NCI-H1092 (cell line): ENCODE measurements around the gene DNAJA3.

Experiments used
- DNase-seq: peaks from one replicate; lab custom pipeline; 2025; lab: John Stamatoyannopoulos, UW

DNAJA3 gene

DNA sequence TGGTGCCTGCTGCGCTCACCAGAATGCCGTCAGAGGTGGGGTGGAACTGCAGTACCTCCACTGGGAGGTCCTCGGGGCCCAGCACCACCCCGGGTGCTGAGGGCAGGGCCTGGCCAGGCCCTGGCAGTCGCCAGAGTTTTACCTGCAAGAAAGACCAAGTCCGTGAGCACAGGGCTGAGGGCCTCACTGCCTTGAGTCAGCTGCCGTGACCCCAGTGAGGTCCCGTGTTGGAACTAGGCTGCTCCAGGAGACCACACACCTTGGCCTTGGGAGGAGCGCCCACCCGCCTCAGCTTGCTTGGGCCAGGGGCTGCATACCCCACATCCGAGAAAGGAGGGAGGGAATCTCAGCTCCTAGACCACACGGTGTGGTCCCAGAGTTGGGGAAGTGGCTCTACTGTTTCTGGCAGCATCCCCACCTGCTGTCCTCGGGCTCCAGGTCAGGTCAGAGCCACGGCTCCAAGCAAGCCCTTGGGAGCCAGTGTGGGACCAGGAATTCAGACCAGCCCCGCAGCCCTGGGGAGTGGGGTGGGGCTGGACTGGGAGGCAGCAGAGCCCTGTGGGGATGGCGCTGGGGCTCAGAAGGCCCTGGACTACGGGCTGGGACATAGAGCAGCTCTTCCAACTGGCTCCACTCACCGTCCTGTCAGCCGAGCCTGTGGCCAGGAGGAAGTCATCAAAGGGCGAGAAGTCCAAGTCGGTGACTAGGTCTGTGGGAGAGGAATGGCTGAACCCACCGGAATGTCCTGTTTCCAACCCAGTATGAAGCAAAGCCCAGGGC lies 17.9 kb upstream of the DNAJA3 start:
- DNase-seq: no peak

DNA sequence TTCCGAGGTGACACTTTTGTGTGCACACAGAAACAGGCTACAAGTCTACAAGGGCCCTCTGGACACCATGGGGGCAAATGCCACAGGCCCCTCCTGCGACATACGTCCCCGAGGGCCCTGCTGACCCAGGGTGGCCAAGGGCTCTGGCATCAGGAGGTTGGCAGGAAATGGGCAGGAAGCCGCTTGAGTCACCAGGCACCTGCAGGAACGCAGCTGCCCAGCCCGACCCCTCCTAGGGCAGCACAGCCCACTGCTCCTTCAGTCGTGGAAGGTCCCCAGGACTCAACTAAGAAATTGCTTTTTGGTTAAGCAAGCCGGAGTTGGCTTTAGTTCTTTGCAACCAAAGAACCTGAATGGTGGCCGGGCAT lies 17.4 kb upstream of the DNAJA3 start:
- DNase-seq: no peak

DNA sequence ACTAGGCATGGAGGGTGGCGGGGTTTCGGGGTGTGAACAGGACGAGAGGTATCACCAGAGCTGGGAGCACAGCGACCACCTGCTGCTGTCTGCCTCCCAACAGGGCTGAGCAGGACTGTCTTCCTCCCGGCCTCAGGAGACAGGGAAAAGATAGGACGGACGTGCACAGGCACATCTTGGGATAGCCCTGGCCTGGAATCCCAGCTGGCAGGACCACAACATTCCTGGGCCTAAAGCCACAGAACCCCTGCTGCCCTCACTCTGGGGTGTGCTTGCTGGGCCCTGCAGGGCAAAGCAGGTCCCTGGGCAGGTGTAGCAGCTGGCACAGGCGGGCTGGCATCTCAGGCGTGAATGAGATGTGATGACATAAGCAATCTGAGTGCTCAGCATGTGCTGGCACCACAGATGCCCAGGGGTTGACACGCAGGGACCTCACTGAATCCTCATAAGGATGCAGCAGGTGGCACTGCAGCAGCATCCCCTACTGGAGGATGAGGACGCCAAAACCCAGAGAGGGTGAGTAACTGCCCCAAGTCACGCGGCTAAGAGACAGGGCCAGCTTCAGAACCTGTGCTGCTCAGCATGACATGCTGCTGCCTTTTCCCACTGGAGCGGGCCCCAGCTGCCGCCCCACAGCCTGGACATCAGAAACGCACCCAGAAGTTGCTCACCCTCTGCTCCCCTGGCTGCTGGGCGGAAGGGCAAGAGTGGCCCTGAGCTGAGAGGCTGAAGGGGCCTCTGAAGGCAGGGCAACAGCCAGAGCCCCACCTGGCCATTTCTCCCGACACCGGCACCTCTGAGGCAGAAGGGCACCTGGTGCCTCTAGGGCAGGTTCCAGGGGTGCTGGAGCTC lies 16.4 kb upstream of the DNAJA3 start:
- no peak for DNase-seq

DNA sequence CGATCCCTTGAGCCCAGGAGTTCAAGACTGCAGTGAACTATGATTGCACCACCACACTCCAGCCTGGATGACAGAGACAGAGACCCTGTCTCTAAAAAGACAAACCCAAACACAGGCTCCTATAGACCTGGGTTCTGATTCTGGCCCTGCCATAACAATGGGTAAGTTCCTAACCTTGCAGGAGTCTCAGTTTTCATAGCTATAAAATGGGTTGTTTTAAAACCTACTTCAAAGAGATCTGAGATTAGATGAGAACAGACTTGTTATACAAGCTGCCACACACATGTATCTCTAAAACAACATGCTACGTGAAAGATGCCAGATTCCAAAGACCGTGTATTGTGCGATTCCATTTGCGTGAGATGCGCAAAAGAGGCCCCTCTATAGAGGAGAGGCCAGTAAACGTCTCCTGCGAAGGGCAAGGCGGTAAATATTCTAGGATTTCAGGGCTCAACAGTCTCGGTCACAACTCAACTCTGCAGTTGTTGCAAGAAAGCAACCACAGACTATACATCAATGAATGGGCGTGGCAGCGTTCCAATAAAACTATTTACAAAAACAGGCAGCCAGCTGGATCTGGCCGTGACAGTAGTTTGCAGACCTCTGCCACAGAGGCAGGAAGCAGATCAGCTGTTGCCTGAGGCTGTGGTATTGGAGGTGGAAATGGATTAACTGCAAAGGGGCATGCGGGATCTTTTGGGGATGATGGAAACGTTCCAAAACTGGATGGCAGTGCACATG lies 15.2 kb upstream of the DNAJA3 start:
- peak; percentile 69 for DNase-seq

GRCh38 chr16:4411684-4412083 lies 14.0 kb upstream of the DNAJA3 start:
- peak; percentile 81 for DNase-seq

DNA sequence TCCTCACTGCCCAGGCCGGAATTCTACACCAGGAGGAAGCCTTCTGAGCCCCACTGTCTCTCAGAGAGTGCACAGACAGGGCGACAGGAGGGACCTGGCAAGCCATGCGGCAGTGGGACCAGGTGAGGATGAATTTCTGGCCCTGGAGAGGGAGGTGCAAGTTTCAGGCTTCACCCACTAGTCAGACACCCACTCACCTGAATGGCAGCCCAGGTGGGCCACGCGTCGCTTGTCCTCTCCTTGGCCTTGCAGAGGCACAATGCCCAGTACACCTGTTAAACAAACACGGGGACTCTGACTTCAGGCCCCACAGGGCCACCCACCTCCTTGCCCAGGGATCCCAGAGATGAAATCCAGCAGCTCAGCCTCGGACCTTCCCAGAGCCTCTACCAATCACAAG lies 13.5 kb upstream of the DNAJA3 start:
- no peak for DNase-seq

GRCh38 chr16:4412854-4413253 lies 12.8 kb upstream of the DNAJA3 start:
- no peak for DNase-seq

DNA sequence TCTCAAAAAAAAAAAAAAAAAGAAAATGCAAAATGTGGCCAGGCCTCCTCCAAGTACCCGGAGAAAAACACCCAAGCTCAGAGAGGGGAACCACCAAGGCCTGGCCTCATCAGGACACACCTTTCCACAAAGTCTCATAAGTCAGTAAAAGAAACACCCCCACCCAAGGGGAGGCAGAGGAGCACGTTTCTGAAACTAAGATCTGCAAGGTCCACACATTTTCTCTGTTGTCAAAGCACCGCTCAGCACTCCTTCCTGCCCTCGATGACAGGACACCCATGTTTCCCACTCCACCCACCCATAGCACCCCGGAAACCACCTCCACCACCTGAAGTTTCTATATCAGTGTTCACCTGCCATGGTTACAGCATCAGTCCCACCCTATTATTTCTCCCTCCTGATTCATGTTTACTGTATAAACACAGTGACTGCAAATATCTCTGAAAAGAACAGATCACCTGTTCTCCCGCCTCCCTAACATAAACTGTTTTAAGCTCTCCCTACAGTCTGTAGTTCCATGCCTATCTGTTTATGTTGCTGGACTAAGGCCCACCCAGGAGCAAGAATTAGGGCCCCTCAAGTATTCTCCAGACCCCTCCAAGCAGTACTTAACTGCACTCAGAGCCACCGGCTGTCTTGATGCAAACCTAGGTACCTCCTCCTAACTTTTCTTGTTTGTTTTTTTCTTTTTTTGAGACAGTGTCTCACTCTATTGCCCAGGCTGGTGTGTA lies 11.3 kb upstream of the DNAJA3 start:
- no peak for DNase-seq

GRCh38 chr16:4415538-4416199 lies 10.0 kb upstream of the DNAJA3 start:
- no peak for DNase-seq

DNA sequence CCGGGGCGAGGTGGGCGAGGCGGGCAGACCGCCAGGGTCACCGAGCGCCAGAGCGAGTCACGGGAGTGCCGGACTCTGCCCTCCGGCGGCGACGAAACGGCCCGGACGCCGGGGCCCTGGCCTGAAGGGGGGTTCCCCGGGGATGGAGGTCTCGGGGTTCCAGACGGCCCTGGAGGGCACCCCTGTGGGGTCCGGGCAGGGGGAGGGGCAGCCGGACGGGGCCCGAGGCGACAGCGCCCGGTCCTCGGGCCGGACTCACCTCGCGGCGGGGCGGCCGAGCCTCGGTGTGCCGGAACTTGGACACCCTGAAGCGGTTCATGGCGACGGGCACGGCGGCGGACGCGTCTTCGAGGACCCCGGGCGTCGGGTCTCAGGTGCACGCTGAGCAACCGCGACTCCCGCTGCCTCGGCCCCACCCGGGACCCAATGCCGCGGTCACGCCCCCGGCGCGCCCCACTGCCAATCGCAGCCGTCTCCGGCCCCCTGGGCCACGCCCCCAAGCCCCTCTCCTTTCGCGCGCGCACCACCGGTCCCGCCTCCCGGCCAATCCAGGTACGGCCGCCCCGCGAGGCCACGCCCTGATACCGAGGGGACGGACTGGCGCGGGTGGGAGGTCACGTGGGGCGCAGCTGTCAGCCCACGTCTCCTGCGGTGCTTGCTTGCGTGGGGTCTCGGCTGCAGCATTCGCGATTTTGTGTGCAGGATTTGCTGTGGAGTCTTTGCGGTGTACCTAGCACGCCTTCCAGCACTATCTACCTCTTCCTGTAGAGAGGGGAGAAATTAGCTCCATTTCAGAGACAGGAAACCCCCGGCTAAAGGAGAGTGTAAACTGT lies 9.3 kb upstream of the DNAJA3 start, which contains the start of gene CORO7:
CORO7 (minus strand) TSS at position 397 of the 833 bp plus-strand sequence; CDS start at position 319, 78 bp downstream.
- DNase-seq: peak; percentile 94

DNA sequence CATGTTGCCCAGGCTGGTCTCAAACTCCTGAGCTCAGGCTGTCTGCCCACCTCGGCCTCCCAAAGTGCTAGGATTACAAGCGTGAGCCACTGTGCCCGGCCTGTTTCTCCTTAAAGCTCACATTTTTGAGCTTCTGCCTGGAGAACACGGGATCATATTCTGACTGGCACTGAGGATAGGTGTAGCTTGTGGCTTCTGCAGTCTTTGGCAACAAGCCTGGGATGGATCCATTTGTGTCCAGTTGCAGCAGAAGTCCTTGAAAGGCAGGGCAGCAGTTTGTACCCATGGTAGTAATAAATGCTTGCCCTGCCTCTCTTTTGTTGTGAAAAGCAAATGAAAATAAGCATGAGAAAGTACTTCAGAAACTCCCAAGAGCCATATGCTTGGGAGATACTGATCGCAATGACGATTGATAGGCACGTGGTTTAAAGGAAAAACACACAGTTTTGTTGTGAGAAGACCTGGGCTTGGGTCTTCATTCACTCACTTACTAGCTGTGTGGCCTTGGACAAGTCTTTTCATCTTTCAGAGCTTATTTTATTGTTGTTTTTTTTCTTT lies 6.2 kb upstream of the DNAJA3 start:
- no peak for DNase-seq

DNA sequence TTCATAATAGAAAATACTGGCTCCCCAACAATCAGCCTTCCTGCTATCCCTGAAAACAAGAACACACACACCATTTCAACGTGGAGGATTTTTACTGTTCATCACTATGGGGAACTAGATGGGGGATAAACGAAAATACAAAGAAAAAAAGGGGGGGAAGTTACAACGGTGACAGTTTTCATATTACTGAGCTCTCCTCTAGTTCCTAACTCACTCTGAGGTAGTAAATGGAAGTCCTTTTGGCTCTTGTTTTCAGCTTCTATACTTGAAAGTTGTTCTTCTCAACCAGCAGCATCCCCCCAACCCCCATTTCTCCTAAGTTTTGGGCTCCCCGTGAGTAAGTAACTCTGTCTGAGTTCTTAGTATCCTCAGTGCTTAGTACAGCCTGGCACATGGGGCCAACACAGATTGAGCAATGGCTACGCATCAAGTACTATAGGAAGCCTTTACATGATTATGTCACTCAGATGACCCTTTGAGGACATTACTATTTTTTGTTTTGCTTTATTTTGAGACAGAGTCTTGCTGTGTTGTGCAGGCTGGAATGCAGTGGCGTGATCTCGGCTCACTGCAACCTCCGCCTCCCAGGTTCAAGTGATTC lies 5.1 kb upstream of the DNAJA3 start:
- DNase-seq: no peak

DNA sequence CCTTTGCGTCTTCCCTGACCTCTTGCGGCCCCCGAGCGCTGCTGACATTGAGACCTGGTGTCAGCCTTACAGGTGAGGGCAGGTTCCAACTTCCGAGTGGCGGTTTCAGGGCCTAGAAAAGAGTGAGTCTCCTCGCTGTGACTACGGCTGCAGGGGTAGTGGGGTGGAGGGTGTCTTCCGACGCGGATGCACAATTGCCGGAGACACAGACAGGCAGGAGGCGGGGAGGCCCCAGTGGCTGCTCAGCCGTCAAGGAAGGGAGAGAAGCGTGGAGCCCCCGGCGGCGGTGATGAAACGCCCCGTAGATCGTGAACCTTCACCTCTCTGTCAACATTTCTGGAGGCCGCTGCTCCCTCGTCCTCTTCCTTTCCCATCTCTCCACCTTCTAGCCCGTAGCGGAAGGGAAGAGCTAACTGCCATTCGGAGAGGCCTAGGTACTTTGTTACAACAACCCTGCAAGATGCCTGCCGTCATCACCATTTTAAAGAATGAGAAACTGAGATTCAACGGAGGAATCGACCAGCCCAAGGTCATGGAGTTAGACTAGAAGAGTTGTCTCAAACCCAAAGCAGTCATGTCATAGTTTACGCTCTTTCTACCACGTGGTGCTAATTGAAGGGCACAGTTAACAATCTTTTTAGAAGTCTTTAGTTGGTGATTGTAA lies 485 bp downstream of the DNAJA3 start:
- no peak for DNase-seq

GRCh38 chr16:4426722-4427372 lies 1.2 kb downstream of the DNAJA3 start:
- no peak for DNase-seq

DNA sequence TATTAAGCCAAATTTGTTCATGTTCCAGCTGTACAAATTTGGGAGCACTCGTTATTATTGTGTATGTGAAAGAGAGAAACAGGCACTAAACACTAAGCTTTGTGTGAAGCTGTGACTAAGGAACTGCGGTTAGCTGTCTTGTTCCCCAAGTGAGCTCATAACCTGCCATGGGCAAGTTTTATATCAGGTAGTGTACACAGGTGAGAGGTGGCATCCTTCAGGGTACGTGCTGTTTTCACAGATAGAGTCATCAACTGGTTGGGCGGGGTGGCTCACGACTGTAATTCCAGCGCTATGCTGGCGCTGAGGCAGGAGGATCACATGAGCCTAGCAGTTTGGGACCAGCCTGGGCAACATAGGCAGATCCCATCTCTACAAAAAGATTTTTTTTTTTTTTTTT lies 2.8 kb downstream of the DNAJA3 start:
- no peak for DNase-seq

DNA sequence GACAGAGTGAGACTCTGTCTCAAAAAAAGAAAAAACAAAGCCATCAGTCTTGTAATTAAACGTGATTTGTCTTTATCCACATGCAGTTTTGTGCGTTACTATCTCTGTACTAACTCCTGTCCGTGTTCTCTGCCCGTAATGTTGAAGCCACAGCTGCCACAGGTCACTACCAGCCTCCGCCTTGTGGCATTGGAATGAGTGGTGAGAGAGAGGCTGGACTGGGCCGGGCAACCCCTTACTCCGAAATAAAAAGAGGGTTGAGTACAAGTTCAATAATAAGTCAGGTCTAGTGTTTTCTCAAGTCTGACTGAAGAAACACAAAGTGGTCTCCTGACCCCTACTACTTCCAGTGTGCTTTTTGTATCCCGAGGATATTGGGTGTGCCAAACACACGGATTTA lies 5.4 kb downstream of the DNAJA3 start:
- DNase-seq: no peak

GRCh38 chr16:4433228-4433627 lies 7.6 kb downstream of the DNAJA3 start:
- DNase-seq: no peak

GRCh38 chr16:4433914-4434787 lies 8.5 kb downstream of the DNAJA3 start:
- DNase-seq: no peak
